ENCODE measurements around the gene GATD1. TPM values are rescaled to one million over a fixed set of nuclear protein-coding genes. Genes with fewer than 3 reads are reported as not detected.
A peak's percentile ranks its signal among the peaks of the same experiment; 100 is the strongest.

GATD1 gene
- total and polyA plus RNA-seq, 10 of the 15 experiments (the other 5 are each of a cell fraction or from before 2014, with no cell fraction given), result 1.2 to 92.6 (median 22.3) TPM

DNA sequence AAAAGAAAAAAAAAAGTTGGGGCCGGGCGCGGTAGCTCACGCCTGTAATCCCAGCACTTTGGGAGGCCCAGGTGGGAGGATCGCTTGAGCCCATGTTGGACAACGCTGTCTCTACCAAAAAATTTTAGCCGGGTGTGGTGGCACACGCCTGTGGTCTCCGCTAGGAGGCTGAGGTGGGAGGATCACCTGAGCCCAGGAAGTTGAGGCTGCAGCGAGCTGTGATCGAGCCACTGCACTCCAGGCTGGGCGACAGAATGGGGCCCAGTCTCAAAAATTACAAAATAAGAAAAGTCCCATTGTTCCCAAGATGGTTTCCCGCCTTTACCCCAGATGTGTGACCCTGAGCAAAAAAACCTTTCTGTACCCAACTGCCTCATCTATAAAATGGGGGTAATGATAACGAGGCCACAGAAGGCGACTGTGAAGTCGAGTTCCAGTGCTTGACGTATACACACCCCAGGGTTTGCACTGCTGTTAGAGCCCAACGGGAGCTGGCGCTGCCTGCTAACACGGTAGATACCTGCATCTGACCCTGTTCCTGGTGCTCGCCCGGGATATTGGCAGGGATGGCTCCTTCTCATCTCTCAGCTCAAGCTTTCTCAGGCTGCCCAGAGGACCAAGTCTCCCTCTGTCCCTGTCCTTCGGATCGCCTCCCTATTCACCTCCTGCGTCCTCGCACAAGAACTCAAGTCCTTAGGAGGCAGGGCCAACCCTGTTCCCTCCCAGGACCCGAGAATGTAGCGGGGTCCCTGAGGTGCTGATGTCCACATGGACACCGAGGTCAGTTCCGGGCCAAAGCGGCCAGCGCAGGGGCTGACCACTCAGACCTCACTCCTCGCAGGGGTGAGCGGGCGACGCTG lies 31.4 kb upstream of the GATD1 start:
- WGBS (ENCODE audit: insufficient coverage, insufficient replicate concordance, low lambda C conversion rate, missing lambda C conversion rate), result under 1% methylated on average over 32 of the region's 36 CpGs
- Histone ChIP-seq H3K27me3 (replicated peaks in 1 of 2; ENCODE audit: control insufficient read depth in 2 of 2, insufficient read depth in 2 of 2, low read length in 1 of 2) (no peaks in the 10 kb centered on the region), H2AFZ (ENCODE audit: control insufficient read depth, low read depth, low read length) (peak overlapping the region; percentile 100), H4K20me1 (ENCODE audit: control insufficient read depth, insufficient read depth) (peaks cover 5% of the 10 kb centered on the region; the same call in 1 of the 2 replicates), H3K4me1 (ENCODE audit: control insufficient read depth, insufficient read depth, low read length) (peaks cover 16% of the 10 kb centered on the region), H3K79me2 (ENCODE audit: control insufficient read depth, insufficient read depth, low read length) (peaks cover 48% of the 10 kb centered on the region), H3K9ac (ENCODE audit: control insufficient read depth, insufficient read depth, low read length) (peak overlapping the region; percentile 98), H3K36me3 (ENCODE audit: control insufficient read depth in 2 of 2, insufficient read depth in 2 of 2, low read length in 1 of 2) (peaks cover 8 to 24% of the 10 kb centered on the region in 2 experiments; a peak in 3 of 4 replicates), H3K4me3 (peak overlapping the region; percentile 98), H3K4me2 (ENCODE audit: control insufficient read depth, insufficient read depth) (peak overlapping the region; percentile 88), H3K27ac (ENCODE audit: control insufficient read depth, insufficient read depth) (peak overlapping the region; percentile 99), H3K9me3 (replicated peaks; ENCODE audit: control insufficient read depth, insufficient read depth, low read length) (no peaks in the 10 kb centered on the region)
- POLR2A ChIA-PET, result interaction anchor here (0.8 to 3.3 kb wide), 8 partner anchors 10 to 362 kb away, joined by 3 to 32 read pairs (median 6); partner anchors contain the start of genes CD151, DEAF1, PNPLA2 and TMEM80
- DNase-seq (ENCODE audit: low read depth, low spot score), result no peak
- RAD21 ChIA-PET (ENCODE audit: unreplicated experiment), result interaction anchor here (1.1 to 1.7 kb wide), 4 partner anchors 11 to 38 kb away, joined by 3 to 13 read pairs (median 6); partner anchors contain the start of genes PNPLA2 and TSPAN4
- intact Hi-C loops (cut with micrococcal nuclease; ENCODE audit: unreplicated experiment), result loop anchor here (1.0 kb wide), 1 partner anchor 11 kb away; no protein-coding TSS in a partner anchor
- no peak for FAIRE-seq
- peak; percentile 26 for ATAC-seq
- CTCF ChIA-PET, result interaction anchor here (1.2 kb wide), 1 partner anchor 36 kb away, joined by 3 read pairs; no protein-coding TSS in a partner anchor
- SMC1A ChIA-PET (ENCODE audit: uncharacterized antibody, unreplicated experiment), result interaction anchor here (1.9 kb wide), 1 partner anchor 10 kb away, joined by 5 read pairs; the partner anchor contains the start of gene PNPLA2
- BruUV-seq (replicated peaks), result TSS peak; percentile 88
- in situ Hi-C loops (cut with MboI), result loop anchor here (25.0 kb wide), 1 partner anchor 1579 kb away; the partner anchor contains the start of gene CD81
- no peak for TF ChIP-seq BMI1 (IDR thresholded peaks at IDR 0.05; ENCODE audit: borderline replicate concordance)
- no peak for TF ChIP-seq ZZZ3 (IDR thresholded peaks at IDR 0.05; ENCODE audit: control insufficient read depth, insufficient read length, low read depth)
- TF ChIP-seq MLLT1 (IDR thresholded peaks at IDR 0.05), result peak; percentile 48; the same call in 1 of the 2 replicates
- 0 out of 2 replicates have a peak, but pooled peaks have one; percentile 27 for TF ChIP-seq NR2F1 (conservative IDR thresholded peaks at IDR 0.05)
- peak; percentile 22; the same call in 1 of the 2 replicates for TF ChIP-seq MXI1 (IDR thresholded peaks at IDR 0.05; ENCODE audit: low read depth, low read length)
- TF ChIP-seq SMARCA5 (IDR thresholded peaks at IDR 0.05), result 0 out of 2 replicates have a peak, but pooled peaks have one; percentile 71
- peak; percentile 61 for TF ChIP-seq RUNX3 (IDR thresholded peaks at IDR 0.05; ENCODE audit: low read length)
- TF ChIP-seq CBFB (IDR thresholded peaks at IDR 0.05; ENCODE audit: low read depth), result 0 out of 2 replicates have a peak, but pooled peaks have one; percentile 34
- TF ChIP-seq NBN (IDR thresholded peaks at IDR 0.05), result 0 out of 2 replicates have a peak, but pooled peaks have one; percentile 15
- TF ChIP-seq IRF3 (IDR thresholded peaks at IDR 0.05), result 0 out of 2 replicates have a peak, but pooled peaks have one; percentile 10
- no peak for TF ChIP-seq JUNB (IDR thresholded peaks at IDR 0.05)
- no peak for TF ChIP-seq ZBTB40 (IDR thresholded peaks at IDR 0.05; ENCODE audit: borderline replicate concordance)
- peak; percentile 16 to 64; a peak in 1 of 4 replicates for TF ChIP-seq BHLHE40 (IDR thresholded peaks at IDR 0.05; ENCODE audit: borderline replicate concordance in 1 of 2, low read depth in 2 of 2, low read length in 1 of 2)

Measured in GM12878 (cell line).